ENCODE data around the gene MEPCE.

The MEPCE gene

DNA sequence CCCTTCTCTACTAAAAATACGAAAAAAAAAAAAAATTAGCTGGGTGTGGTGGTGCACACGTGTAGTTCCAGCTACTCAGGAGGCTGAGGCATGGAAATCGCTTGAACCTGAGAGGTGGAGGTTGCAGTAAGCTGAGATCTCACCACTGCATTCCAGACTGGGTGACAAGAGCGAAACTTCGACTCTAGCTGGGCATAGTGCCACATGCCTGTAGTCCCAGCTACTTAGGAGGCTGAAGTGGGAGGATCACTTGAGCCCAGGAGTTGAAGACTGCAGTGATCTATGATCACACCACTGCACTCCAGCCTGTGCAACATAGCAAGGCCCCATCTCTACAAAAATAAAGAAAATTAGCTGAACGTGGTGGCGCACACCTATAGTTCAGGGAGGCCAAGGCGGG, 35.7 kb downstream of the MEPCE start:
- DNase-seq, result no peak

DNA sequence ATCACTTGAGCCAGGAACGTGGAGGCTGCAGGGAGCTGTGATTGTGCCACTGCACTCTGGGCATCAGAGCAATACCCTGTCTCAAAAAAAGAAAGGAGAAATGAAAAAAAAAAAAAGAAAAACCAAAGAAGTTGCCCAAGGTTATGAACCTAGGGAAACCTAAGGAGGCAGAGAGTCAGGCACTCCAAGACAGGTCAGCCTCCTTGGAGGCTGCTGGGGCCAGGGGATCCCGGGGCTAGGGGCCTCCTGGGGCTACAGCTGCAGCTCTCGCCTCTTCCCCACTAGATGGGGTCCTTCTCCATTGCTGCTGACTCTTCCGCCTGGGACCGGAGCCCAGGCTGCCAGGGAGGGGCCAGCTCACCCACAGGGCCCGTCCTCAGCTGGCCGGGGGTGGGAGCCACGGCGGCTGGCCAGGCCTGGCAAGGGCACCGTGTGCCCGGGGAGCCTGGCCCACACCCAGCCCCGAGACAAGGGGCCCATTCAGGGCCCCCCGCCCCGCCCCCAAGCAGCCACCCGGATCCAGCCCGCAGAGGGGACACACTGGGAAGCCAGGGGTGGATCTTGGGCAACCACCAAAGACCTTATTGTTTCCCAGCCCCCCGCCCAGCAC, 36.2 kb downstream of the MEPCE start:
- no peak for DNase-seq

DNA sequence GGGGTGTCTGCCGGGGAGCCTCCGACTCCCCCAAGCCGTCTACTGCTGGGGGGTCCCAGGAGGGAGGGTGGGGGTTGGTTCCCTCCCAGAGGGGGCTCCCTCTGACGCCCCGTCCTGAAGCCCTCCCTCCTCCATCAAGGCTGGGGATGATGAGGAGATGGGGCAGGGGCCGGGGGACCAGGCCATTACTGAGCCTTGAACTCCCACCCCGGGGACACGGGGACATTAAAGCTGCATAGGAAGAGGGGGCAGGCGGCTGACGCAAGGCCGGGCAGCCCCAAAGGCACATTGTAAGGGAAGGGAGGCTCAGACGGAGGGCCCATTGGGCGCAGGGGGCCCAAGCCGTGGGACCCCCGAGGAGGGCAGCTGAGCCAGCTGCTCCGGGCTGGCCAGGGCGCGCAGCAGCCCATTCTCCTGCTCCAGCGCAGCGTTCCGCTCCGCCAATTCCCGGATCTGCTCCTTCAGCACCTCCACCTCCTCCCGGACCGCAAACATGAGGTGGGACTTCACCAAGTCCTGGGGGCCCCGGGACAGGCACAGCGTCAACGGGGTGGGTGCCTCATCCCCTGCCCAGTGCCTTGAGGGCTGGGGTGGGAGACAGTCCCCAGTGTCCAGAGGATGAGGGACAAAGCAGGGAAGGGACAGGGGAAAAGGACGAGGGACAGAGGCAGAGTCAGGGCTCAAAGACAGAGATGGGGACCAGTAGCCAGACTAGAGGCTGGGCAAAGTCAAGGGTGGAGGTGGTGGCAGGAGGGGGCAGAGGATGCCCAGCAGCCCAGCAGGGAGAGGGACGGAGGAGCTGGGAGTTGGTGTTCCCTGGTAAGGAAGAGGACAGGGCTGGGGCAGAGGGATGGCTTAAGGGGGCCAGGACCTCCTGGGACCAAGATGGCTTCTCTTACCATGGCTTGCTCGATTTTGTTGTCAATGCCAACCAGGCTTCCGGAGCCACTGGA, 37.3 kb downstream of the MEPCE start:
- no peak for DNase-seq

DNA sequence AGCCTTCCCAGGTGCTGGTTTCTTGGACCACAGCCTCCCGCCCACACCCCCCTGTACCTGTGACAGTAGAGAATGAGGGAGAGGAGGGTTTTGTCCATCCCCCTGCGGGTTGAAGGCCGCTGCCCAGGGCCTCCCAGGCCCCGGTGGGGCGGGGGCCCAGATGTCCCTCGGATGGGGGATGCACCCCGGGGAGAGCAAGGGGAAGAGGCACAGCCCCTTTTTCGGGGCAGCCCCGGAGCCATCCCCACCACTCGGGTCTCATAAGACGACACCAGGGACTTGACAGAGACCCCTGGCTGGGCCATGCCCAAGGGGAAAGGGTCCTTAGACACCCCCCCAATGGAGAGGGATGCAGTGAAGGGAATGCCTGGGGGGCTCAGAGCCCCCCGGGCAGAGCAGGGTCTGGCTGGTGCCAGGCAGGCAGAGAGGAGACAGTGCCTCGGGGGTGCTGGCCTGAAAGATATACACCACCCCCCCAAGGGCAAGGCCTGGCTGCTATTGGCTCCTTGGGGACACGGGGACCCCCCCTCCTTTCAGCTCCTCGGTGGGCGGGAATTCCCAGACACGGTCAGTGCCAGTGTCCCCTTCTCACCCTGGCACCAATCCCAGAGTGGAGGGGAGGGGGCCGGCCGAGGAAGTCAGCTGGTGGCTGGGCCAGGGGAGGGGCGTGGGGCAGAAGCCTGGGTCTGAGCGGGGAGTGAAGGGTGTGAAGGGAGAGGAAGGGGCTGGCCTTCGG, 38.2 kb downstream of the MEPCE start:
- no peak for DNase-seq

DNA sequence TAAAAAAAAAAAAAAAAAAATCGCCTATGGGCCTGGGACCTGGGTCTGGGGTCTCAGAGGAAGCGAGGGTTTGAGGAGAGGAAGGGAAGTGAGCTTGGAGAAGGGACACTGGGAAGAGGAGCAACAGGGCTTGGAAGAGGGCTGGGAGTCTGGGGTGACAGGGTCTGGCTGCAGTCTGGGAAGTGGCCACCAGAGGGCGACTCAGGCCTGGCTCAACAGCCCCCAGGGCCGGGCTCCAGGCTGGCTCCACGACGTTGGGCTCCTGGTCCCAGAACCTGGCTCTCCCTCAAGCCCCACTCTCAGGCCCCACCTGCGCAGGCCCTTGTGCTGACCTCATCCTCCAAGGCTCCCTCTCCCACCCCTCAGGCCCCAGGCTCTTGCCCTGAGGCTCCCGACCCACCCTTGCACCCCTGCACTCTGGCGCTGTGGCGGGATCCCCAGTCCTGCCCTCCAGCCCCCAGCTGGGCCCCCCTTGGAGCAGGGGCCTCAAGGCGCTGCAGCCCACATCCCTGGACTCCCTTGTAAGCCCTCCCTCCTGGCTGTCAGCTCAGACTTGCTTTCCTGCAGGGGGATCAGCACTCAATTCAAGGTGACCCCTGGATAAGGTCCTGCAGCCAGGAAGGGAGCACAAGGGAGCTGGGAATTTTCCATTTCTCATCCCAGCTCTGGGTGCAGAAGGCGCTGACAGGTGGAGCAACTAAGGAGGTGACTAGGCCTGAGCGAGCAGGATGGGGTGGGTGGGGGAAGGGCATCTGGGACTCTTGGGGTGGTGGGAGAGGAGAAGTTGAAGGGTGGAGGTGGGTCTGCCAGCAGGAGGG, 39.8 kb downstream of the MEPCE start:
- DNase-seq, result peak; percentile 48

DNA sequence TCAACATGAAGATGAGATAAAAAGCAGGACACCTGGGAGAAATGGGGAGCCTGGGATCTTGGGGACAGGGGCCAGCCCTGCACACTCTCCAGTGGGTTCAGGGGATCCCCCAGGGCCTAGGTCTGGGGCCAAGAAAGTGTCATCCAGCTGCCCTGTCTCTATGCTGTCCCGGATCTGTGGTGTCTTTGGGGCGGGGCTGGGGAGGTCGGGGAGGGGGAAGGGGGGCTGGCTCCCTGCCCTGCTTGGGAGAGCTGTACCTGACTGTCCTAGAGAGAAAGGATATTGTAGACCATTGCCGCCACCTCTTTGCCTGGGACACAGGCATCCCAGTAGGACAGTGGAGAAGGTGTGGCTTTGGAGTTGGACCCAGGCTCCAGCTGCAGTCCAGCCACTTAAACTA, 41.4 kb downstream of the MEPCE start:
- no peak for DNase-seq

DNA sequence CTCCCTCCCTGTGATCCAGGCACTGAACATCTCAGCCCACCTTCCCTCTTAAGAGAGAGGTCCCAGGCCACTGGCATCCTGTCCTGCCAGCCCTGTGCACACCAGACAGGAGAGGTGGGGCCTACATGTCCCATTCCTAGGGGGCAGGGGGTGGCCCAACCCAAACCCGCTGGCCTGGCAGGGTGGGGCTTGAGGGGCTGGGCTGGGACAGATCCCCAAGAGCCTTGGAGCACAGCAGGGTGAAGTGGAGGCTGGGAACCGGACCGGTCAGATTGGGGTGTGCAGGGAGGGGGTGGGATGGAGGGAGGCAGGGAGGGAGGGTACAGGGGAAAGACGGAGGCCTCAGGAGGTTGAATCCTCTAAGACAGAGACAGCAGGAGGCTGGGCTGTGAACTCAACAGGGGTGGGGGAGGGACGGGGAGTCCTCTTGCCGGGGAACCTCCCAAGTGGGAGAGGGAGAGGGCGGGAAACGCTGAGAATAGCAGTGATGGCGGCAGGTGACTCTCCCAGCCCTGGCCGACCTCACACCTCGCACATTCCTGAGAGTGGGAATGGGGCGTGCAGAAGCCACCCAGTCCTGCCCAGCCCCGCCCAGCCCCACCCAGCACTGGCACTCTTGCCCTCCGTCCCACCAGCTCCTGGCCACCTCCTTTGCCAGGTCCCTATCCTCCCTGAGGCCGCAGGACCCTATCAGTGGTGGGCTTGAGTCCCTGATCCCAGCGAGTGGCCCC, 42.7 kb downstream of the MEPCE start:
- DNase-seq, result no peak

DNA sequence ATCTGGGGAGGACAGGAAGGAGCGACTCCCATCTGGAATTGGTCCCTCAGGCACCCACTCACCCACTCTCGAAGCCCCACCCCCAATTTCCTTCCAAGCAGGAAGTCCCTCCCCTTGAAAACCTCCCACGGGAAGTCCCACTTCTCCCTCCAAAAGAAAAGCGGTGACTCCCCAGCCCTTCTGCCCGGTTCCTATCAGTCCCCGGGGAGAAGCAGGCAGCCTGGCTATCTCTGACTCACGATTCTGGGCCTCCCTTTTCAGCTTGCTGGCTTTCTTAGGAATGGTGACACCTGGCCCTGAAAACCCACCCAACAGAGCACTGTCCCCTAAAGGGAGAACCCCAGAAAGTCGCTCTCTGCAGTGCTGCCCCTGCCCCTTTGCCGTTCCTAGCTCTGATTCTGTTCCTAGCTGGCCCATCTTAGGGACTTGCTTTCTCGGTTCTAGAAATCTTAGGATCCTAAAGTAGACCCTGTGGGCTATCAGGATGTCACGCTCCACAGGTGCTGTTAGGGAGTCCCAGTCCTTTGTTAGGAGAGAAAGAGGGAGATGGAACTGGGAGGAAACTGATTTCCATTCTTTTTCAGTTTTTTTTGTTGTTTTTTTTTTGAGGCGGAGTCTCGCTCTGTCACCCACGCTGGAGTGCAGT, 43.3 kb downstream of the MEPCE start:
- peak; percentile 20 for DNase-seq

DNA sequence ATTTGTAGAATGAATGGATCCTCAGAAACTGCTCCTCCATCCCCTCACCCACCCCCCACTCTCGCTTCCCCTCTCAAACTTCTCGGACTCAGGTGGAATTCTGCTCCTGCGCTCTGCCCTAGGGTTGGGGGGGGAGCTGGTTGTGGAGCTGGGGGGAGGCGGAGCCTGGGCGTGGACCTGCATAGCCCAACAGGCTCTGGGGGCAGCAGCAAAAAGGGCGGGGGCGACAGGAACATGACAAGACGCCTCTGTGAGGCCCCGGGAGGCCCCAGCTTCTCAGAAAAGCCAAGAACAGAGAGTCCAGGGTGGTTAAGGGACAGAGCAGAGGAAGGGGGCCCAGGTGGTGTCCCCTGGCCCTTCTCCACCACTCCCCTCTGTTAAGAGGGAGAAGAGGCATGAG, 45.9 kb downstream of the MEPCE start:
- DNase-seq, result no peak

DNA sequence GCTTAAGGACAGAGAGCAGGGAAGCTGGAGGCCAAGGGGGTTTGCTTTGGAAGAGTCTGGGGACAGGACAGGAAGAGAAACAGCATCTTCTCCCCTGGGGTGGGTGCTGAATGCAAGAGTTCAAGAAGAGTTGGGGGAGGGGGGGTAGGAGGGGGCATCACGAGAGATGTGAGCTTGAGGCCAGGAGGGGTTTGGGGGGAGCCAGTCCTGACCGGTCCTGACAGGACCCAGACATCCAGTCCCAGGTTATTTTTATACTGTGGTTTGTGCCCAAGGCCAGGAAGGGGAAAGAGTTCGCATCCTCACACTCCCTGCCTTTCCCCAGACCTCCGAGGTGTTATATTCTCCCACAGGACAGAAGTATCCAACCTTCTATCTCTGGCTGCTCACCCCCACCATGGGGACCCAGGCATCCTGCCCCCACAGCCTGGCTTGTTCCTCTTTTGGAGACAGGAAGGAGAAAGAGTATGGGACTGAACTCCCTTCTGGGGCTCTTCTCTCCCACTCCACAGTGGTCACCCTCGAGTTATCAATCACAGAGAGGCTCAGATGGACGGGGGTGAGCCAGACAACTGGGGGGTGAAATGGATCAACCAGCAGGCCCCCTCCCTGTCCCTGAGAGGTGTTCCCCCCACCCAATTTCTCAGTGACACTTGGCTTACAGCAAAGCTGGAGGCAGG, 46.6 kb downstream of the MEPCE start:
- no peak for DNase-seq

DNA sequence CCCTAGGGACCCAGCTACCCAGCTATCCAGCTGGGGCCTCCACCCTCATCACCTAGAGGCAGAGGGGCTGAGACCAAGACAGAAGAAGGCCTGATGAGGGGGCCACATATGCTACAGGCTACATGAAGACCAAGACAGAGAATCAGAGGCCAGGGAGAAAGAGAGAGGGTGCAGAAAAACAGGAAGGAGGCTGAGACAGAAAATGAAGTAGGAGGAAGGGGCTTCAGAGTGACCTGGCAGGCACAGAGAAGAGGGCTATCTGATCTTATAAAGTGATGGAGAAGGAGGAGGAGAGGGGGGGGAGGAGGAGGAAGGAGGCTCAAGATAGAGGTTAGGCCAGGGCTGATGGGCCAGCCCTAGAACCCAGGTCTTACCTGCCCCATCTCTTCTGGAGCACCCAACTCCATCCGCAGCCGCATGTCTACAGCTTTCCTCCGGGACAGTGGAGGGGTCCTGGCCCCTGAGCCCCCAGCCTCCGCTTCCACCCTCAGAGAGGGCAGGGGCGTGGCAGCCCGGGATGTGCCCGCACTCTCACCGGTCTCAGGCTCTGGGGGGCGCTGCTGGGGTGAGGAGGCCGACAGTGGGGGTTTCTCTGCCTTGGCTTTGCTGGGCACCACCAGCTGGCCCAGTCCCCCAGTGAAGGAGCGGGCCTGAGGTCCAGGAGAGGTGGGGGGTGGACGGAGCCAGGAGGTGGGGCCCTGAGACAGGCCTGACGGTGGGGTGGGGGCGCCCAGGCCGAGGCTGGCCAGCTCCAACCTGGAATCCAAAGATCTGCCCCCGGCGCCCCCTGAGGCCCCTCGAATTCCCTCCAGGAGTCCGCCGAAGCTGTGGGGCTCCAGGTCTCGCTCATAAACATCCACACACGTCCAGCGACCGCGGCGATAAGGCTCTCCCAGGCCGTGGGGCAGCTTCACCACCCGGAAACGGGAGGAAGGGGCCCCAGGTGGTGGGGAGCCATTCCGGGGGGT, 47.6 kb downstream of the MEPCE start:
- DNase-seq, result no peak

DNA sequence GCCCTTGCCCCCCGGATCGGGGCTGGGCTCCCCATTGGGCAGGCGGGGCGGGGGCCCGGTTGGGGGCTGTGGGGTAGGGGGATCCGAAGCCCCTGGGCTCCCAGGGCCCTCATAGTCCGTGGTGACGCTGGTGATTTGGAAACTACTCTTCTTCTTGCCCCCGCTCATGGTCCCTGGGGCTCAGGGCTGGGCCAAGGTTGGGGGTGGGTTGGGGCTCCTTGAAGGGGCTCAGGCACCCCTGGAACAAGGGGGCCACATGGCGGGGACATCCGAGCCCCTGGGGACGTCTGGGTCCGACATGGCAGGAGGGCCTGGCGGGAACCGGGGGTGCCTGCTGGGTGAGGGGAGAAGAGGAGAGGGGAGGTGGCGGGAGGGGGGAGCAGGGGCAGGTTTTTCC, 48.2 kb downstream of the MEPCE start:
- DNase-seq, result no peak

DNA sequence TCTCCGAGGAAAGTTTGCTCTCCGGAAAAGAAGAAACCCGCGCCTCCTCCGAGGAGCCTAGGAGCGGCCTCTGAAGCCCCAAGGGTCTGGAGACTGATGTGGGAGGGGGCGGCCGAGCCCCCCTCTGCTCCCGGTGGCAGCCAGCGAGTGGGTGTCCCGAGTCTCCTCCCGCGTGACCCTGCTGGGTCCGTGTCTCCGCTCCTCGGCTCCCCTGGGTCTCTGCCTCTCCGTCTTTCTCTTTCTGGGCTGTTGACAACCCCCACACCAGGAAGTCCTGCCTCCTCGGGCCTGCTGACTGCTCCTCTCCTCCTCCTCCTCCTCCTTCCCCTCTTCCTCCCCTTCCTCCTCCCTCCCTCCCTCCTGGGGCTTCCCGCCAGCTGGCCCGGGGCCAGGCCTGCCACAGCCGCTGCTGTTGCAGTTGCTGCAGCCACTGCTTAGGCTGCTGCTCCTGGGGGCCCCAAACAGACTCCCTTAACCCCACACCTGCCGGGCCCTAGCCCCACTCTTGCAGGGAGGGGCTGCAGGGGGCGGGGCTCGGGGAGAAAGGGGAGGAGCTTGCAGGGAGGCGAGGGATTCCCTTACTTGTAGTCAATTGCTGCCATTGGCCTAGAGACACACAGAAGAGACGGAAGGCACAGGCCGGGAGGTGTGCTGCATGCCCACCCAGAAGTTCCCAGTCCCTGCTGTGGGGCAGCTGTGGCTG, 49.5 kb downstream of the MEPCE start, which contains the start of gene TSC22D4:
Gene TSC22D4, minus strand, starts transcription at position 257 of the 703 bp plus-strand sequence. CDS start 1,176 bp downstream, outside the sequence.
- peak; percentile 78 for DNase-seq

DNA sequence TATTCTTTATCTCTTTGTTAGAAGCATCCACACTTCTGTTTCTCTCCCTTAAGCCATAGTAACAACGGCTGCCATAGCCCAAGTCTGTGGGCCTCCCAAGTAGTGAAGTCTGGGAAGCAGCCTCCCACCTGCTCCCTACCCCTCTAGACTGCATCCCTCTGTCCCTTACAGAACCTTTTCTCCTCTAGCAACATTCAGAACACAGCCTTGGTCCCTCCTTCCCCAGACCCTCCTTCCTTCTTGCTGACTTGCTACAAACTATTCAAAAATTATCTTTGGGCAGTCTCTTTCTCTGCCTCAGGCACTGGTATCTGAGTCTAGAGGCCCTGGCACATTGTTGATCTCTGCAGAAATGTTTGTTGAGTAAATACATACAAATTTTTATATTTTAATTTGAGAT, 51.8 kb downstream of the MEPCE start:
- DNase-seq, result no peak

DNA sequence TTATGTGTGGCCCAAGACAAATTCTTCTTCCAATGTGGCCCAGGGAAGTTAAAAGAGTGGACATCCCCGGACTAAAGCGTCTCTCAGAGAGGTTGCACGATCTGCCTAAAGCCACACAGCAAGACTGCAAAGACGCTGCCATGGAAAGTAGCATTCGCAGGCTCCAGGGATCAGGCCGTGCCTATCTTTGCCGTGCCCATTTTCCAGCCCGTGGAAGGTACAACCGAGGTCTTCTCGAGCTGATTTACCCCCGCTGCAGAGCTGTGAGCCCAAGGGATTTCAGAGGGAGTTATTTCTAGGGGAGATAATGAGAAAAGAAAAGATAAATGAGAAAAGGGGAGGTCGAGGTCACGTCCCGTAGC, 53.1 kb downstream of the MEPCE start:
- no peak for DNase-seq

DNA sequence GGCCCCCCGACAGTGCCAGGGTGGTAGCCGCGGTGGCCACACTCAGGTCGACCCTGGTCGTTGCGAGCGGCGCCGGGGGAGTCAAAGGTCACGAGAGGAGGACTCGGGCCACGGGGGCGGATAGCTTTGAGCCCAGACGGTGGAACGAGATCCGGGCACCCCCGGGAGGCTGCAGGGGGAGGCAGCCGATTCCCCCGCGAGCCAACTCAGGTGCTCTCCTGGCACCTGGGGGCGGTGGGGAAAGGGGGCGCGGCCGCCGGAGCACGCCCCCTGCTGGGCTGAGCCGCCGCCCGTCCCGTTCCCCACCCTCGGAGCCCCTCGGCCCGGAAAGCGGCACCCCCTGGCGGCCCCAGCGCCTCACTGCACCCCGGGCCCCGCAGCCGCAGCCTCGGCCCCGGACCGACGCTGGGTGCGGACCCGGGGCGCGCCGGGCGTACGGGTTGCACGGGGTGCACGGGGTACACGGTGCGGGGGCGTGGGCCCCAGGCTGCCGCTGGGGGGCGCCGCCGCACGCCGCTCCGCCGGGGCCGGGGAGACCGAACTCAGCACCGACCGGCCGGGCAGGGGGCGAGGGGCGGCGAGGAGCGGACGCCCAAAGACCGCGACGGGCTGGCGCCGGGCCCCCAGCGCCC, 53.6 kb downstream of the MEPCE start:
- peak; percentile 43 for DNase-seq
